T-helper 2 cell treated with Interferon-gamma antibody and Interleukin-4, amounts not matched to agents 100 ng/mL and 5 ng/mL, for 36 hours (primary cell): ENCODE results near the gene ADRM1. TPM values are rescaled to one million over a fixed set of nuclear protein-coding genes. Genes with fewer than 3 reads are reported as not detected.

ENCODE experiments used
- intact Hi-C: fragments of 100-400 bp; cut with micrococcal nuclease; formaldehyde crosslinking; loops from one replicate; pipeline ENCODE4 v1.15.1; 2023
- total RNA-seq: library from RNA; stranded (reverse); gene quantifications from 2 replicates; pipeline ENCODE4 v1.2.3, GENCODE V29; 2022

The ADRM1 gene
- total RNA-seq, 1 donor from 2014 or later, result 114 TPM

DNA sequence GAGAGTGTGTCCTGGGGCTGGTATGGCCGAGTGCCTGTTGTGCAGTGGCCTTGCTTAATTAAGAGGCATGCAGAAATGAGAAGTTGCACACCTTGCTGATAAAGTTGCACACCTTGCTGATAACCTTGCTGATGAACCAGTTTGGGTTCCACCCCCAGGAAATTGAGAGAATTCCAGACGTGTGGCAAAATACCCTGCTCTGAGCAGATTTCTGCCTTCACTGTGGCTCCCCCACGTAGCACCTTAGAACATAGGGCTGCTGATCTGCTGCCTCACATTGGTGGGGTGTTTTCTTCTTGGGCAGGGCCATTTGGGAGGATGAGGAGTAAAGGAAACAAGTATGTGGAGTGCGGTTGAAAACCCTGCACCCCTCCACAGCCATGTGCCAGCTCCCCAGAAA, 22.5 kb upstream of the ADRM1 start:
- intact Hi-C loops, result no loop called here

DNA sequence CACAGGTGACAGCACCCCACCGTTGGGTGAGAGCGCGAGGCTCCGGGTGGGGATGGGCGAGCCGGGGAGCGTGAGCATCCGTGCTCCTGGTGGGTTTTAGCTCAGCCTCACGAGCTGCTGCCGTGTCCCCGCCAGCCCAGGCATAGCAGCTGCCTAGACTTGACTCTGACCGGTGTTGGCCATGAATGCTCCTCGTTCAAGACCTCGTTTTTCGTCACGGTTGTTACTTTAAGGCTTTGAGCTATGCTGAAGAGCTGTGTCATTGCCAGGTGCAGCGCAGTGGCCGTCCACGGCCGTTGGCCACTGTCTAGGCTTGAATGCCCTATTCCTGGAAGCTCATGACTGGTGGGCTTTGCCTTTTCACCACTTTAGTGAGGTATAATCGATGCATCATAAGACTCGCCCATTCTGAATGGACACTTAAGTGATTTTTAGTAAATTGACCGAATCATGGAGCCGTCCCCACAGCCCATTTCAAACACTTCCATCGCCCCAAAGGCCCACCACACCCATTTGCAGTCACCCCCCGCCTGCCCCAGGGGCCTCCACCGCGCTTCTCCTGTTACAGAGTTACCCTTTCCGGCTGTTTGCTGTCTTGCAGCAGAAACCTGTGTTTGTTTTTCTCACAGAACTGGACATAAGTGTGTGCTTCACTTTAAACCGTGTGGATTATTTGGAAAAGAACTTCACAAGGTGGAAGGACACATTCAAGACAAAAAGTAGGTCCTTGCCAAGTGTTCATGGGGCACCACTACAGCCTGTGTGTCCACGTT, 21.4 kb upstream of the ADRM1 start:
- intact Hi-C loops, result no loop called here

DNA sequence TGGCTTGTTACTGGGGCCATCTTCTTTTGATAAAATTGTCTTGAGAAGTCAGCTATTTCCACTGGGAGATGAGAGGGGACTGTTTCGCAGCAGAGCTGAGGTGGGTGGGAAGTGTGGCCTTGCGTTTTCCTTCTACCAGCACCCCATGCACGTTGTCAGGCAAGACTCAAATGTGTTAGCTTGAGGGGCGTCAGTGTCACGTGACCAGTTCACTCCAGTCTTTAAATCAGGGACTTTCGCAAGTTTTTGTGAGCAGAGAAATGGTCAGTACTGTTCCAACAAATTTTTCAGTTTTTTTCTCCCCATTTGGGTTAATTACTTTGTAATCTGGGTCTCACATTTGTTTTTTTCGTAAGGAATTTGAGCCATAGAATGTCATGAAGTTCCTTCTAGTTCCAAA, 20.7 kb upstream of the ADRM1 start:
- intact Hi-C loops, result no loop called here

DNA sequence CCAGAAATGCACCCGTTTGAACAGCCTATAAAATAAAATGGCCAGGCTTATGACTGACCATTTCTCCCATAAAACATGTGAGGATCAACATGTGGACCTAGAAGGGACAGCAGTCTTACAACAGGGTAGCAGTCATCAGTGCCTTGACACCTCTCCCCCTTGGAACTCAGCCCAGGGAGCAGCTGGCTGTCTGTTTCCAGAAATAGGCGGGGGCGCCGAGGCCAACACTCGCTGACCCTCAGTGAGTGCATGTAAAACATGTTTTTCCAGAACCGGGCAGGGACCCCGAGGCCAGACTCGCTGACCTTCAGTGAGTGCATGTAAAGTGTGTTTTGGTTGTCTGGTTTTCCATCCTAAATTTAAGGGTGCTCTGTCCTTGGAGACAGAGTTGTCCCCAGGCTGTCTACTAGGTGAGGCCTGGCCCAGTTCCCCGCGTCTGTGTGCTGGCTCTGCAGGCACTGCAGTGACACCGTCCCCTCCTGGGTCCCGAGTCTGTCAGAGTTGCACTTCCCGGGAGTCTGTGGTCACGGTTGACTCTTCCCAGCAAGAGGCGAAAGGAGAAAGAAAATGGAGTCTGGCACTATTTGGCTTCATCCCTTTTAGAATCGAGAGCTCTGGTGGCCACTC, 19.8 kb upstream of the ADRM1 start:
- intact Hi-C loops, result no loop called here

DNA sequence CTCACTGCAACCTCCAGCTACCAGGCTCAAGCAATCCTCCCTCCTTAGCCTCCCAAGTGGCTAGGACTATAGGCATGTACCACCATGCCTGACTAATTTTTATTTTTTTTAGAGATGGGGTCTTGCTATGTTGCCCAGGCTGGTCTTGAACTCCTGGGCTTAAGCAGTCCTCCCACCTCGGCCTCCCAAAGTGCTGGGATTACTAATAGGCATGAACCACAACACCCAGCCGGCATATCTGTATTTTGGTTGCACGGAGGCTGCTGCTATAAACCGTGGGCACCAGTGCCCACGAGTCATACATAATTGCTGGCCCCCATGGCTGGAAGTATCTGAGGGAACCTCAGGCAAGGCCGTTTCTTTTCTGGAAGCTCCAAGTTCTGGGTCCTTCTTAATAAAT, 18.3 kb upstream of the ADRM1 start:
- intact Hi-C loops, result no loop called here

DNA sequence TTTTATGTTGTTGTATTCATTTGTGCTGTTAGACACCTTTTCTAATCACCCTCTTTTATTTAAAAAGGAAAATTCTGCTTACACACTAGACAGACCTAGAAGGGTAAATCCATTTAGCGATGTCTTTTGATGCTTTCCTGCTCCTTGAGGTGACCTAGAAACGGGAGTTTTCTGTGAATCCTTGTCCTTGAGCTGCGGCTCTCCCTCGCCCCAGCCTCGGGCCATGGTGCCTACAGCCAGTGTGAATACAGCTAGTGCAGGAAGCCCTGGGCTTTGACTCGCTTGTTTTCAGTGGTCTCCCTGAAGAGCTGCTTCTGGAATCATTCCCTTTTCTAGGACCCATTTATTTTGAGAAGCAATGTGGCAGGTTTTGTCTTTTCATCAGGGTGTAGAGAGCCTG, 17.6 kb upstream of the ADRM1 start:
- intact Hi-C loops, result no loop called here

DNA sequence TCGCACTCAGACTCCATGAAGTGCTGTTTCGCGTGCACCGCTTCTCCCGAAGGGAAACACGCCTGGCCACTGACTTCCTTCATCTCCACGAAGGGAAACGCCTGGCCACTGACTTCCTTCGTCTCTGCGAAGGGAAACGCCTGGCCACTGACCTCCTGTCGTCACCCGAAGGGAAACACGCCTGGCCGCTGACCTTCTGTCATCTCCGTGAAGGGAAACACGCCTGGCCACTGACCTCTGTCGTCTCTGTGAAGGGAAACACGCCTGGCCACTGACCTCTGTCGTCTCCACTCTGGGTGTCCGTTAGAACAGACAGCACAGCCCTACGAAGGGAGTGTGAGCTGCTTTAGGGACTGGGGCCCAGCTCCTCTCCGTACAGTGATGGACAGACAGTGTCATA, 17.1 kb upstream of the ADRM1 start:
- intact Hi-C loops, result no loop called here

DNA sequence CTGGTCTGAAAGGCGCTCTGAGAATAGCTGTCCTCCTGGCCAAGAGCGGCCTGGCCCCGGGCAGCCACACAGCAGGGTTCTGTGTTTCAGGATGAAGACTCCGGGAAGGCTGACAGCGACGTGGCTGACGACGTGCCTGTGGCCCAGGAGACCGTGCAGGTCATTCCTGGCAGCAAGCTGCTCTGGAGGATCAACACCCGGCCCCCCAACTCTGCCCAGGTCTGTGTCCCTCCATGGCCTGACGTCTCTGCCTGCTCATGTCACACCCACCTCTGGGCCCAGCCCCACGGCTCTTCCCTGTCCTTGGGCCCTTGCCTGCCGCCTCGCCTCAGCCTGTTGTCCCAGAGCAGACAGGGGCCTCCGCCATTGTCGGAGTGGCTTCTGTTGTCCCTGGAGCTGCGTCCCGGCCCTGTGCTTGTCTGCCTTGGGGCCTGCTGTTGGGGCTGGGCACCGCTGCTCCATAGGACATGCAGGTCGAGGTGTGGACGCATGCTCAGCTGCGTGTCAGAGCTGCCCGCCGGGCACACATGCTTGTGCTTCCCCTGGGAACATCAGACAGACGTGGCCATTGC, 16.2 kb upstream of the ADRM1 start:
- intact Hi-C loops, result no loop called here

DNA sequence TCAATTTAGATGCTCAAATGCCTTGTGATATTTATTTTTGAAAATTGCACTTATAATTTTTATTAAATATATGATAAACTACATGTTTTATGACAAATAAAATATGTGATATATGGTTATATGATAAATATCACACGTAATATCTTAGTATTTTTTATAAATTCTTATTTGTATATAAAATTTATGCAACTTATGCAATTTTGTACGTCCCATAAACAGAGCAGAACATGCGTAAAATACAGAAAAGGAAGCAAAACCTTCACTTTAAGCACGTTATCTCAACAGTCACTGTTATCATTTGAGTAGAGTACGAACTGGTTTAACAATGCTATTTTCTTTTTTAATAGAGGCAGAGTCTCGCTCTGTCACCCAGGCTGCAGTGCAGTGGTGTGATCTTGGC, 15.7 kb upstream of the ADRM1 start:
- intact Hi-C loops, result no loop called here

DNA sequence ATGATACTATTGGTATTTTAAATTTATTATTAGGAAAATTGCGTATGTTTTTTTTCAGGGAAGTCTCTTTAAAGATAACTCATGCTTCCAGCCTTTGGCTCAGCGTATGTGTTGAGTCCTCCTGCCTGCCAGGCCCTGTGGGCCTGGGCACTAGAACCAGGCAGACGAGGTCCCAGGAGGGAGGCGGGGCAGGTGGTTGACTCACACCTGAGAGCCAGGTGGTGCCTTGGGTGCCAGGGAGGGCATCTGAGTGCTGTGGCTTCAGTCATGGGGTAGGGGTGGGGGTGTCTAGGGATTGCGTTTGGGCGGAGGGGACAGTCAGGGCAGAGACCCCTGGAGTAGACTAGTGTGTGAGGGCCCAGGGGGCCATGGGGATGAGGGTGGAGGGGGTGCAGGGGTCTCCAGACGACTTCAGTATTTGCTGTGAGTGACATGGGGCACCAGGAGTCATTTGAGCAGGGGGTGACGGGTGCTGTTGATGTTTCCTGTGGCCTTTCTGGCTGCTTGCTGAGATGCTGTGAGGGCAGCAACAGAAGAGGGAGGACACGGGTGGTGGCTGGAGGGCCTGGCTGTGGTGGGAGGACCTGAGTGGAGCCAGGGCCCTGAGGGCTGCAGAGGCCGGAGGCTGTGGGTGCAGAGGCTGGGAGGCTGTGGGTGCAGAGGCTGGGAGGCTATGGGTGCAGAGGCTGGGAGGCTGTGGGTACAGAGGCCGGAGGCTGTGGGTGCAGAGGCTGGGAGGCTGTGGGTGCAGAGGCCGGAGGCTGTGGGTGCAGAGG, 14.8 kb upstream of the ADRM1 start:
- intact Hi-C loops, result no loop called here

DNA sequence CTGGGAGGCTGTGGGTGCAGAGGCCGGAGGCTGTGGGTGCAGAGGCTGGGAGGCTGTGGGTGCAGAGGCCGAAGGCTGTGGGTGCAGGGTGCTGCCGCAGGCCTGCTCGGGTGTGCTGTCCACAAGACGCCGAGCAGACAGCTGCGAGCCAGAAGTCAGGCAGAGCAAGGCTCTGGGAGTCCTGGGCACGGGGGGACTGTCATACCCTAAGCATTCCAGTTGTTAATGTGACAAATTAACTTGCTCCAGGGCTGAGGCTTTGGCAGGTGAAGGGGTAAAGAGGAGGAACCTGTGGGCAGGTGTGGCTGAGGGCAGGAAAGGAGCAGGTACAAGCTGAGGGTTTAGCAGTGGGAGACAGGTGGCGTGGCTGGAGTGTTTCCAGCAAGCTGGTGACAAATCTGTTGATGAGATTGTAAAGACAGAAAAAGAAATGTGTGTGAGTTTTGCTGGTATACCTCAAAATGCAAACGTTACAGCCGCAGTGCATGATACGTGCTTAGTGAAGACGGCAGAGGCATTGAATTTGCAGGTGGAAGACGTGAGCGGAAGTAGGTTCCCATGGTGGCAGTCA, 14.2 kb upstream of the ADRM1 start:
- intact Hi-C loops, result no loop called here

DNA sequence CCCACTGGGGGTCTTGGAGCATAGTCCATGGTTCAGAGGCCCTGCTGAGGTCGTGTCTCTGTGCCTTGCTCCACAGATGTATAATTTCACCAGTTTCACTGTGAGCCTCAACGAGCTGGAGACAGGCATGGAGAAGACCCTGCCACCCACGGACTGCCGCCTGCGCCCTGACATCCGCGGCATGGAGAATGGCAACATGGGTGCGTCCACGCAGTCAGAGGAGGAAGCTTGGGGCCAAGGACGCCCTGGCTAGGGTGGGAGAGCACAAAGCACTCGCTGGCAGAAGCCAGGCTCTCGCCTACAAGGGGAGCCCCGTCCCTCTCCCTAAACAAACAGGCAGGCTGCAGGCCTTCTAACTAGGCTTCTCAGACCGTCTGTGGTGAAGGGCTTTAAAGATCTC, 13.7 kb upstream of the ADRM1 start:
- intact Hi-C loops, result no loop called here

DNA sequence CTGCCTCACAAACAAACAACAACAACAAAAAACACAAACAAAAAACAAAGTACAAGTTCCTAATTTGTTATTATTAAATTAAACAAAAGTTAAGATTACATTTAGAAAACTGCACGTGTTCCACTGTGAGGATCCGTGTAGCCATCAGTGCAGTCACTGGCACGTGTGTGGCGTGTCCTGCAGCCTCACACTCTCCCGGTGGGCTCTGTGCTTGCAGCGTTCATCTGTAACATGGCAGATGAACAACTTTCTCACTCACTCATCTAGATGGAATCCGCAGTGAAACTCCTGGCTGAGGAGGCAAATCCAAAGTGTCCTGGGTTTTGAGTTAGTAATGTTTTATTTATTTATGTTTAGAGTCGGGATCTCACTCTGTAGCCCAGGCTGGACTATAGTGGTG, 12.9 kb upstream of the ADRM1 start:
- intact Hi-C loops, result no loop called here

DNA sequence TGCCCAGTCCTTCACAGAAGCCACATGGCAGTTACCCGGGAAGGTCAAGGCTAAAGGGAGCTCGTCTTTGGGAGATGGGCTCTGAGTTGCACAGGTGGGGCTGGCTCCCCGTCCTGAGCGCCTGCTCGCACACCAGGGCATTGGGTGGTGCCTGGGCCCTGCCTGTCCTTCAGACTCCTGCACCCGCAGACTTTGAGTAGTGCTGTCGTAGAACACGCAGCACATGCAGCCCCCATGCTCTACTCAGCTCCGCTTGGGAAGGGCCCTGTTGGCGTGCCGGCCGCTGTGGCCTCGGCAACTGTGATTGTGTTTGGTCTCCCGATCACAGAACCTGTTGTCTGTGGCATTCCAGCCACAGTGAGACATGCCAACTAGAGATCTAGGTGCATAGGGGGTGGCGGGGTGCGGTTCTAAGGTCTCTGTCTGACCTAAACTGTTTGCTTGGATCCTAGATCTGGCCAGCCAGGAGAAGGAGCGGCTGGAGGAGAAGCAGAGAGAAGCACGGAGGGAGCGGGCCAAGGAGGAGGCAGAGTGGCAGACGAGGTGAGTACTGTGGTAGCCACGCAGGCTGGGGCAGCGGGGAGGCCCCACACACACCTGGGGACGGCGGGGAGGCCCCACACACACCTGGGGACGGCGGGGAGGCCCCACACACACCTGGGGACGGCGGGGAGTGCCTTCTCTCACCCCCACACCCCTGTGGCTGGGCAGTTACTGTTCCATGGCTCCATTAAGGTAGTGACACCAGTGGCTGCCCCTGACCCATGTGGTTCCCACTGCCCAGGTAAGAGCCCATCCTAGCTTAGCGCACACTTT, 11.3 kb upstream of the ADRM1 start:
- intact Hi-C loops, result no loop called here

DNA sequence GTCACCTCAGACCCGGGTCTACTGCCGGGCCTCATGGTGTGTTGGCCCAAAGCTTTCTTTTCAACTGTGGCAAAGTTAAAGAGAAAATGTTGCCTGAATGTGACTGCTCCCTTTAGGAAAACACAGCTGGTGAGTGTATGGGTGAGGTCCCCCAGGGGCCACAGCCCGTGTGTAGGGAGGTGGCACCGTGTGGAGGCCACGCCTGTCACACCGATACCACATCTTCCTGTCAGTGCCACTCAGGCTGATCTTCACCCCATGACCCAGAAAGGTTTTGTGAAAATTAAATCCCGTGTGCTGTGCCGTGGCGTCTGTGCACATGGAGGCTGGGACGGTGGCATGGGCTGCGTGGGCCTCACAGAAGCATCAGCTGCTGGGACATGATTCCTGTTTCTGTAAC, 10.7 kb upstream of the ADRM1 start:
- intact Hi-C loops, result no loop called here

DNA sequence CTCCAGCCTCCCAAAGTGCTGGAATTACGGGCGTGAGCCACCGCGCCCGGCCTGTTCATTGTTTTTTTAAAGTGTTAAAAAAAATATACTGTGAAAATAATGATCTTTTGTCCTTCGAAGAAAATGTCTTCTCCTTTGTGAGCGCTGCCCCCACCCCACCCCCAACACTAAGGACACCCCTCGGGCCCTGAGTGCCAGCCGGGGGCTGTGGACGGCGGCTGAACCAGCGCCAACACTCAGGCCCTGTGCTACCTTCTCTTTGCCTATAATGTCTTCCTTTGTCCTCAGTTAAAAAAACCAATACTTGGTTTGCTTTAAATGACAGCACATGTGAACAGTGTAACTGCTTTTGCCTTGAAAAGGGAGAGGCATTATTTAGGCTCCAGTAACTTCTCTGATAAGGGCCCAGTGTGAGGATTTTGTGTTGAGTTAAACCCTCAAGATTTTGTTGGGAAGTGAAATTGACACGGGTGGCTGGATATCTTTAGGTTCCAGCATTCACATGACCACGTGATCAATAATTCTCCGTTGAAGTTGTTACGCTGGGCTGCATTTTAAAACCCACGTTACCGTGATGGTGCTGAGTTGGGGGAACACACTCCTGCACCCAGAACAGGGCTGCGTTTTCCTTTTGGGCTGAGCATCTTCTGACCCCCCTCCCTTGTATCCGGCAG, 9.5 kb upstream of the ADRM1 start:
- intact Hi-C loops, result no loop called here

DNA sequence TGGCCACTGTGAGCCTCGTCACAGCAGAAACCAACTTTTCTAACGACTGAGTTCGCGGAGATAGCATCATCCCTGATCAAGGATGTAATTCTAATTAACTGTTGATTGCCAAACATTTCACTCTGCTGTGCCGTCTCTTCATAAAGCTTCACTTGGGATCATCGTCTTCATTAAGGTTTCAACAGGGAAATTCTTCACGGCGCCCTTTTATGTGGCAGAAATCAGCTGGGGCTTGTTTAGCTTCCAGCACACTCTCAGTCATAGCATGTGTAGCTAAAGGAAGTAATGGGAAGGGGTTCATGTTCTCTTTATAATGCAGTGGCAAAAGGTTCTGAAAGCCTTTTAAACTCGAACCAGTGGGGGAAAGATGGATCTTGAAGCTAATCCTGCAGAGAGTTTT, 8.9 kb upstream of the ADRM1 start:
- intact Hi-C loops, result no loop called here

DNA sequence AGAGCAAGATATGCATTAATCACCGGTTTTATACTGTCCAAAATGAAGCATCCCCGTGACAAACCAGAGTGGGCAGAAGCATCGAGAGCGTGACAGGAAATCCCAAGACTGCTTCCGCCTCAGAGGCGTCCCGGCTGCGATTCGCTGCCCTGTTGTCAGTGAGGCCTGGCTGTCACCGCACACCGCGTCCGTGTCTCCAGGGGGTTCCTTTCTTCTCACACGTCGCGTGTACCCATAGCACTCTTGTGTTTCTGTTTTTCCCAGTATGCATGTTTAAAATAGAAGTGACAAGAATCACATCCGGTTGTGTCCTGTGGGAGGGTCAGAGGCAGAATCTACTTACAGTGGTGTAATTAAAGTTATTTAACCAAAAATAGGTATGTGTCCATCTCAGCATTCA, 8.3 kb upstream of the ADRM1 start:
- intact Hi-C loops, result no loop called here

DNA sequence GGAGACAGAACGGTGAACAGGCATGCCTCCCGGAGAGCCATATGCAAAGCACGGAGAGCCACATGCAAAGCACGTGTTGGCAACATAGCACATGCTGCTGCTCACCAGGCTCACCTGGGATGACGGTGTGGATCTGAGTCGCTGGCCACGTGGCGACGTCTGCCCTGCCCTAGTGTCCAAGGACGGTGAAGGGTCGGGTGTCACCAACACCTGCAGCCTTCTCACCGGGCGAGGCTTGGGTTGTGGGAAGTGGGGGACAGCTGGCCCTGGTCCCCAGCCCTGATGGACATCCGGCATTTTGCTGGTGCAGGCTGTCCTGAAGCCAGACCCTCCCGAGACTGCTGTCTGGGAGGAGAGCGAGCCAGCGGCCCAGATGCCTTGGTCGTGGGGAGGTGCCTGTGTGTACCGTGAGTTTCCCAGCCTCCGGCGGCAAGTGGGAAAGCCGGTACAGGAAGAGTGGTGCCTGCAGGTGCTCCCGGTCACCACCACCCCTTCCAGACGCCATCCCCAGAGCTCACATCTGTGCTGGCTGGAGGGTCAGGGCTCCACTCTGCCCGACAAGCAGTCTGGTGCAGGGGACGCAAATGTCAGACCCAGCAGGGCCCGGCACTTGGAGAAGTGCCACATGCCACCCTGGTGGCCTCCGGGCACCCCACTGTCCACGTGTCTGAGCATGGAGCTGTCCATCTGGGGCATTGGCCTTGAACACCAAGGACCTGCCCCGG, 5.9 kb upstream of the ADRM1 start:
- intact Hi-C loops, result no loop called here
